ENCODE measurements around the gene TBC1D2B. TPM values are rescaled to one million over a fixed set of nuclear protein-coding genes. Genes with fewer than 3 reads are reported as not detected.

Gene TBC1D2B
- total and polyA plus RNA-seq, 2 of the 4 experiments (the other 2 are of a cell fraction) = 17.7 to 28.3 TPM

GRCh38 chr15:78041946-78042345, 35.6 kb downstream of the TBC1D2B start:
- H2AK5ac ChIP-seq (ENCODE audit: low read depth, low read length) = no peak overlapping the region
- in situ Hi-C loops (cut with MboI; ENCODE audit: low sequenced_read_pairs) = no loop called here
- POLR2A ChIA-PET (ENCODE audit: unreplicated experiment) = no interaction called here
- TF ChIP-seq ELK1 (IDR thresholded peaks at IDR 0.05; ENCODE audit: borderline replicate concordance, low read depth, low read length) = no peak
- TF ChIP-seq SMC3 (IDR thresholded peaks at IDR 0.05; ENCODE audit: low read depth, low read length) = no peak
- no peak for TF ChIP-seq MAZ (IDR thresholded peaks at IDR 0.05; ENCODE audit: borderline replicate concordance, low read depth, low read length)
- no peak for TF ChIP-seq NFE2L2 (IDR thresholded peaks at IDR 0.05; ENCODE audit: low read depth, low read length)
- TF ChIP-seq USF2 (IDR thresholded peaks at IDR 0.05; ENCODE audit: low read depth, low read length) = no peak
- no peak for TF ChIP-seq CHD1 (IDR thresholded peaks at IDR 0.05; ENCODE audit: low read depth, low read length)
- TF ChIP-seq POLR2A (IDR thresholded peaks at IDR 0.05; ENCODE audit: low read depth, low read length) = no peak
- no peak for TF ChIP-seq MAFK (IDR thresholded peaks at IDR 0.05; ENCODE audit: low read depth, low read length)
- no peak for TF ChIP-seq MXI1 (IDR thresholded peaks at IDR 0.05; ENCODE audit: borderline replicate concordance, low read depth, low read length)
- no peak for TF ChIP-seq FOS (IDR thresholded peaks at IDR 0.05; ENCODE audit: low read depth, low read length)
- no peak for TF ChIP-seq RFX5 (IDR thresholded peaks at IDR 0.05; ENCODE audit: low read depth, low read length)
- no peak for TF ChIP-seq RAD21 (IDR thresholded peaks at IDR 0.05; ENCODE audit: low read length)
- no peak for TF ChIP-seq RCOR1 (IDR thresholded peaks at IDR 0.05; ENCODE audit: insufficient replicate concordance, low read length)
- TF ChIP-seq BHLHE40 (IDR thresholded peaks at IDR 0.05; ENCODE audit: low read depth, low read length) = no peak
- no peak for TF ChIP-seq CTCF (conservative IDR thresholded peaks at IDR 0.05; ENCODE audit: low read depth, low read length)
- no peak for TF ChIP-seq CEBPB (IDR thresholded peaks at IDR 0.05; ENCODE audit: low read depth, low read length)
- H3K56ac ChIP-seq (ENCODE audit: extremely low read depth, insufficient read depth, low read length) = no peak overlapping the region
- CTCF ChIA-PET = interaction anchor here (0.6 to 1.5 kb wide), 2 partner anchors 18 to 71 kb away, joined by 3 read pairs; no protein-coding TSS in a partner anchor
- H3K4me3 ChIP-seq (ENCODE audit: insufficient read depth, low read depth, low read length) = no peak overlapping the region
- no peak overlapping the region for H2BK120ac ChIP-seq (ENCODE audit: low read depth, low read length)
- intact Hi-C loops (cut with micrococcal nuclease) = no loop called here
- H3K4me2 ChIP-seq (ENCODE audit: low read depth, low read length) = no peak overlapping the region
- H3K18ac ChIP-seq (ENCODE audit: low read depth, low read length) = no peak overlapping the region
- dilution Hi-C loops (cut with HindIII; ENCODE audit: low sequenced_read_pairs, unreplicated experiment) = no loop called here
- H3K9ac ChIP-seq (ENCODE audit: low read depth, low read length) = no peak overlapping the region
- DNase-seq (no peak), ATAC-seq (ENCODE audit: low read depth) (no peak)
- WGBS, 2 experiments (ENCODE audit: extremely low coverage in 2 of 2, insufficient read length in 1 of 2) = 40% methylated on average over 1 of the region's 3 CpGs; no CpG with 5 or more reads in 1 of the 2 experiments
- H2BK5ac ChIP-seq (ENCODE audit: low read depth, low read length, poor library complexity, severe bottlenecking) = no peak overlapping the region
- H3K79me1 ChIP-seq (ENCODE audit: low read depth in 1 of 2, low read length in 2 of 2) = peaks cover 31 to 62% of the 10 kb centered on the region in 2 experiments
- peaks cover 50% of the 10 kb centered on the region for H3K36me3 ChIP-seq (ENCODE audit: control insufficient read depth, insufficient read depth, low read length)
- no peak overlapping the region for H3K4ac ChIP-seq (ENCODE audit: low read depth, low read length)
- no TSS peak for BruUV-seq (replicated peaks)
- no peak overlapping the region for H3K14ac ChIP-seq (replicated peaks; ENCODE audit: low read depth, low read length)
- no peak overlapping the region for H4K91ac ChIP-seq (ENCODE audit: insufficient read depth, low read depth, low read length)
- H2AFZ ChIP-seq (replicated peaks; ENCODE audit: low read length, poor library complexity) = no peak overlapping the region
- no peak overlapping the region for H2AK9ac ChIP-seq (replicated peaks; ENCODE audit: low read depth, low read length, poor library complexity)
- H3K27ac ChIP-seq (ENCODE audit: insufficient read depth, low read length) = no peak overlapping the region
- H3K9me3 ChIP-seq (ENCODE audit: control insufficient read depth, insufficient read depth, low read length) = no peaks in the 10 kb centered on the region
- no peak overlapping the region for H2BK15ac ChIP-seq (ENCODE audit: low read depth, low read length)
- no peak overlapping the region for H4K5ac ChIP-seq (ENCODE audit: low read depth, low read length)
- H3K9me1 ChIP-seq (ENCODE audit: insufficient read depth, low read length) = peaks cover 34% of the 10 kb centered on the region
- H2BK20ac ChIP-seq (ENCODE audit: low read depth, low read length) = no peak overlapping the region
- no peaks in the 10 kb centered on the region for H3K27me3 ChIP-seq (ENCODE audit: control insufficient read depth, insufficient read depth, low read length)
- H3K23ac ChIP-seq (ENCODE audit: low read depth, low read length) = no peak overlapping the region
- H4K8ac ChIP-seq (ENCODE audit: low read depth in 2 of 2, low read length in 2 of 2) = no peak overlapping the region
- peaks cover 63% of the 10 kb centered on the region for H4K20me1 ChIP-seq (ENCODE audit: insufficient read depth, low read length)
- peaks cover 7% of the 10 kb centered on the region for H3K4me1 ChIP-seq (ENCODE audit: control insufficient read depth, insufficient read depth, low read length)

Data from IMR-90 (cell line).